Measurements from ENCODE around the gene SYNC. TPM values are rescaled to one million over a fixed set of nuclear protein-coding genes. Genes with fewer than 3 reads are reported as not detected.

Gene SYNC
- total and polyA plus RNA-seq, 9 of the 15 experiments (the other 6 are each of a cell fraction or from before 2014, with no cell fraction given) = 0.49 to 1.1 (median 0.87) TPM

DNA sequence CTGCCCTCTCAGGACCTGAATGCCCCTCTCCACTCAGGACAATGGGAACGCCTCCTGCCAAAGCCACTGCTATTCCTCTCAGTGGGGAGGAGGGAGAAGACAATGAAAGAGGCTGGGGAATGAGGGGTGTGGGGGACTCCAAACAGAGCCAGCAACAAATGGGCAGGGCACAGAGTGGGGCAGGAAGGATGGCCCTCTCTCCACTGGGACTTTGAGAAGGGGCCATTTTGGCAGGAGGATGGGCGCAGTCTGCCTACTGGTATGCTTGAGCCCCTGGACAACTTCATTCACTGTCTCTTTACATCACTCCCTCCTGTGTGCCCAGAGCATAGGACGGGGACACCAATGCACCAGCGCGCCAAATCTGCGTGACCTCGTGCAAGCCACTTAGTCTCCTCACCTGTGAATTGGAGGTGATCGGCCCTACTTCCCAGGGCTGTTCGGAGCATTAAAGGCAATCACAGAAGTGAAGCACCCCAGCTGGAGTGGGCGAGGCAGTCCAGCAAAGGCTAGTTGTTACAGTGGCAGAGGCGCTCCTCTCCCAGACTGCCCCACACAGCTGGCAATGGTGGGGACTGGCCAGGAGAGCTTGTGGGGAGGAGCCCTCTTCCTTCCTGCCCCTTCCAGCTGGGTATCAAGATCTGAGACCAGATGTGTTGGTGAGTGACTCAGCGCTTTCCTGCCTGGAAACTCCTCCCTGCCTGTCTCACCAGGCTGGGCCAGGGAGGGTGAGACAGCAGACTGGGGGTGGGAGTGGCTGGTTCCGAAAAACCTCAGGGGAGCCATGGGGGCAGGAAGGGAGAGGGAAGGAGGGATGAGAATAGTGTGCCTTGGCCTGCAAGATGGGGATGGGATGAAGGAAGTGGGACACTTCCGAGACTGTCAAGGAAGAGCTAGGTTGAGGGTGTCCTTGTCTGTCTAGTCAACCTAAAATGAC is 22.4 kb upstream of the SYNC start (continued):
- TF ChIP-seq, protein P1, sequence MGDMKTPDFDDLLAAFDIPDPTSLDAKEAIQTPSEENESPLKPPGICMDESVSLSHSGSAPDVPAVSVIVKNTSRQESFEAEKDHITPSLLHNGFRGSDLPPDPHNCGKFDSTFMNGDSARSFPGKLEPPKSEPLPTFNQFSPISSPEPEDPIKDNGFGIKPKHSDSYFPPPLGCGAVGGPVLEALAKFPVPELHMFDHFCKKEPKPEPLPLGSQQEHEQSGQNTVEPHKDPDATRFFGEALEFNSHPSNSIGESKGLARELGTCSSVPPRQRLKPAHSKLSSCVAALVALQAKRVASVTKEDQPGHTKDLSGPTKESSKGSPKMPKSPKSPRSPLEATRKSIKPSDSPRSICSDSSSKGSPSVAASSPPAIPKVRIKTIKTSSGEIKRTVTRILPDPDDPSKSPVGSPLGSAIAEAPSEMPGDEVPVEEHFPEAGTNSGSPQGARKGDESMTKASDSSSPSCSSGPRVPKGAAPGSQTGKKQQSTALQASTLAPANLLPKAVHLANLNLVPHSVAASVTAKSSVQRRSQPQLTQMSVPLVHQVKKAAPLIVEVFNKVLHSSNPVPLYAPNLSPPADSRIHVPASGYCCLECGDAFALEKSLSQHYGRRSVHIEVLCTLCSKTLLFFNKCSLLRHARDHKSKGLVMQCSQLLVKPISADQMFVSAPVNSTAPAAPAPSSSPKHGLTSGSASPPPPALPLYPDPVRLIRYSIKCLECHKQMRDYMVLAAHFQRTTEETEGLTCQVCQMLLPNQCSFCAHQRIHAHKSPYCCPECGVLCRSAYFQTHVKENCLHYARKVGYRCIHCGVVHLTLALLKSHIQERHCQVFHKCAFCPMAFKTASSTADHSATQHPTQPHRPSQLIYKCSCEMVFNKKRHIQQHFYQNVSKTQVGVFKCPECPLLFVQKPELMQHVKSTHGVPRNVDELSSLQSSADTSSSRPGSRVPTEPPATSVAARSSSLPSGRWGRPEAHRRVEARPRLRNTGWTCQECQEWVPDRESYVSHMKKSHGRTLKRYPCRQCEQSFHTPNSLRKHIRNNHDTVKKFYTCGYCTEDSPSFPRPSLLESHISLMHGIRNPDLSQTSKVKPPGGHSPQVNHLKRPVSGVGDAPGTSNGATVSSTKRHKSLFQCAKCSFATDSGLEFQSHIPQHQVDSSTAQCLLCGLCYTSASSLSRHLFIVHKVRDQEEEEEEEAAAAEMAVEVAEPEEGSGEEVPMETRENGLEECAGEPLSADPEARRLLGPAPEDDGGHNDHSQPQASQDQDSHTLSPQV (IDR thresholded peaks at IDR 0.05) = peak; percentile 95
- TF ChIP-seq SMC3 (conservative IDR thresholded peaks at IDR 0.05; ENCODE audit: insufficient read depth, low read depth, low read length) = 0 out of 2 replicates have a peak, but pooled peaks have one; percentile 11
- peak; percentile 49; the same call in 1 of the 2 replicates for TF ChIP-seq ZBTB7A (IDR thresholded peaks at IDR 0.05; ENCODE audit: borderline replicate concordance, control insufficient read depth, low read depth, low read length)
- peak; percentile 92 to 93 for TF ChIP-seq MAZ (CRISPR knock-in tag; conservative IDR thresholded peaks at IDR 0.05 in 1 of 2, IDR thresholded peaks at IDR 0.05 in 1 of 2)
- no peak for TF ChIP-seq U2AF2 (optimal IDR thresholded peaks at IDR 0.05; ENCODE audit: low read depth, low read length)
- peak; percentile 91 for TF ChIP-seq CBFA2T3 (IDR thresholded peaks at IDR 0.05)
- TF ChIP-seq, protein P2, sequence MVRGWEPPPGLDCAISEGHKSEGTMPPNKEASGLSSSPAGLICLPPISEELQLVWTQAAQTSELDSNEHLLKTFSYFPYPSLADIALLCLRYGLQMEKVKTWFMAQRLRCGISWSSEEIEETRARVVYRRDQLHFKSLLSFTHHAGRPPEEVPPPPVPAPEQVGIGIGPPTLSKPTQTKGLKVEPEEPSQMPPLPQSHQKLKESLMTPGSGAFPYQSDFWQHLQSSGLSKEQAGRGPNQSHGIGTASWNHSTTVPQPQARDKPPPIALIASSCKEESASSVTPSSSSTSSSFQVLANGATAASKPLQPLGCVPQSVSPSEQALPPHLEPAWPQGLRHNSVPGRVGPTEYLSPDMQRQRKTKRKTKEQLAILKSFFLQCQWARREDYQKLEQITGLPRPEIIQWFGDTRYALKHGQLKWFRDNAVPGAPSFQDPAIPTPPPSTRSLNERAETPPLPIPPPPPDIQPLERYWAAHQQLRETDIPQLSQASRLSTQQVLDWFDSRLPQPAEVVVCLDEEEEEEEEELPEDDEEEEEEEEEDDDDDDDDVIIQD (CRISPR knock-in tag; IDR thresholded peaks at IDR 0.05) = no peak
- TF ChIP-seq PTTG1 (tag; IDR thresholded peaks at IDR 0.05; ENCODE audit: low read depth) = no peak
- no peak for TF ChIP-seq CAMTA2 (CRISPR knock-in tag; conservative IDR thresholded peaks at IDR 0.05)
- peak; percentile 98 for TF ChIP-seq DPF2 (IDR thresholded peaks at IDR 0.05)
- TF ChIP-seq ARNT (IDR thresholded peaks at IDR 0.05) = peak in 1 of 2 experiments; percentile 72; a peak in 3 of 4 replicates
- TF ChIP-seq, protein P3, sequence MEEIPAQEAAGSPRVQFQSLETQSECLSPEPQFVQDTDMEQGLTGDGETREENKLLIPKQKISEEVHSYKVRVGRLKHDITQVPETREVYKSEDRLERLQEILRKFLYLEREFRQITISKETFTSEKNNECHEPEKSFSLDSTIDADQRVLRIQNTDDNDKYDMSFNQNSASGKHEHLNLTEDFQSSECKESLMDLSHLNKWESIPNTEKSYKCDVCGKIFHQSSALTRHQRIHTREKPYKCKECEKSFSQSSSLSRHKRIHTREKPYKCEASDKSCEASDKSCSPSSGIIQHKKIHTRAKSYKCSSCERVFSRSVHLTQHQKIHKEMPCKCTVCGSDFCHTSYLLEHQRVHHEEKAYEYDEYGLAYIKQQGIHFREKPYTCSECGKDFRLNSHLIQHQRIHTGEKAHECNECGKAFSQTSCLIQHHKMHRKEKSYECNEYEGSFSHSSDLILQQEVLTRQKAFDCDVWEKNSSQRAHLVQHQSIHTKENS (CRISPR knock-in tag; IDR thresholded peaks at IDR 0.05) = no peak
- TF ChIP-seq, protein P4, sequence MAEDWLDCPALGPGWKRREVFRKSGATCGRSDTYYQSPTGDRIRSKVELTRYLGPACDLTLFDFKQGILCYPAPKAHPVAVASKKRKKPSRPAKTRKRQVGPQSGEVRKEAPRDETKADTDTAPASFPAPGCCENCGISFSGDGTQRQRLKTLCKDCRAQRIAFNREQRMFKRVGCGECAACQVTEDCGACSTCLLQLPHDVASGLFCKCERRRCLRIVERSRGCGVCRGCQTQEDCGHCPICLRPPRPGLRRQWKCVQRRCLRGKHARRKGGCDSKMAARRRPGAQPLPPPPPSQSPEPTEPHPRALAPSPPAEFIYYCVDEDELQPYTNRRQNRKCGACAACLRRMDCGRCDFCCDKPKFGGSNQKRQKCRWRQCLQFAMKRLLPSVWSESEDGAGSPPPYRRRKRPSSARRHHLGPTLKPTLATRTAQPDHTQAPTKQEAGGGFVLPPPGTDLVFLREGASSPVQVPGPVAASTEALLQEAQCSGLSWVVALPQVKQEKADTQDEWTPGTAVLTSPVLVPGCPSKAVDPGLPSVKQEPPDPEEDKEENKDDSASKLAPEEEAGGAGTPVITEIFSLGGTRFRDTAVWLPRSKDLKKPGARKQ (CRISPR knock-in tag; IDR thresholded peaks at IDR 0.05) = no peak
- TF ChIP-seq GATA2 (CRISPR knock-in tag; IDR thresholded peaks at IDR 0.05) = peak; percentile 94
- TF ChIP-seq ZNF764 (CRISPR knock-in tag; IDR thresholded peaks at IDR 0.05; ENCODE audit: low read depth) = no peak
- TF ChIP-seq SAFB (IDR thresholded peaks at IDR 0.05; ENCODE audit: borderline replicate concordance, low read depth, low read length) = no peak
- TF ChIP-seq MEF2A (IDR thresholded peaks at IDR 0.05; ENCODE audit: control insufficient read depth, low read depth, low read length) = no peak

Measured in K562 (cell line).